Tibial nerve (tissue), 3 donors: ENCODE data around the gene MORC2.

ENCODE experiments used
- POLR2A ChIP-seq, 2 donors: fragments of 450-650 bp; IDR thresholded peaks; one replicate each; pipeline ENCODE4 v1.6.1; 2017; ENCODE audit warnings: antibody characterized with exemption in 2 of 2, mild to moderate bottlenecking in 2 of 2, moderate library complexity in 2 of 2
- TF ChIP-seq, protein P1 (sequence below), 5 experiments: fragments of 200-600 bp in 3 of 5; fragments of 450-650 bp in 2 of 5; sonication (generic) in 3 of 5; IDR thresholded peaks; one replicate each; pipeline ENCODE4 v1.5.1; 2016 to 2019; ENCODE audit warnings: antibody characterized with exemption in 5 of 5, mild to moderate bottlenecking in 3 of 5, moderate library complexity in 2 of 5

DNA sequence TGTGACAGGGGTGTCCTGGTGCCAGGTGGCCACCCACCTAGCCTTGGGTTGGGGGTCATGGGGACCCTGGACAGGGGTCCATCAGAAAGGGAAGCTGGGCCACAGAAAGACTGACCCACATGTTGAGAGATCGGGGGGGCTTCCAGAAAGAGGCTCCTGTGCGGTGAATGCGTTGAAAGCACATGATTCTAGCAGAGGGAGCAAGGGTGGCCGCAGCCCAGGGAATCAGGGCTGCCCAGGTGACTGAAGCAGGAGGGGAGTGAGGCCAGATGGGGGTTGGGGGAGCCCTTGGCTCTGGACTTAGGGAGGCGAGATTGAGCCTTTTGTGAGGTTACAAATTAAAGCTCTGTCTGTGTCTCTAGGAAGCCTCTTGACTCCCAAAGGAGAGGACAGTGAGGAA lies 80.7 kb downstream of the MORC2 start:
- TF ChIP-seq, protein P1, sequence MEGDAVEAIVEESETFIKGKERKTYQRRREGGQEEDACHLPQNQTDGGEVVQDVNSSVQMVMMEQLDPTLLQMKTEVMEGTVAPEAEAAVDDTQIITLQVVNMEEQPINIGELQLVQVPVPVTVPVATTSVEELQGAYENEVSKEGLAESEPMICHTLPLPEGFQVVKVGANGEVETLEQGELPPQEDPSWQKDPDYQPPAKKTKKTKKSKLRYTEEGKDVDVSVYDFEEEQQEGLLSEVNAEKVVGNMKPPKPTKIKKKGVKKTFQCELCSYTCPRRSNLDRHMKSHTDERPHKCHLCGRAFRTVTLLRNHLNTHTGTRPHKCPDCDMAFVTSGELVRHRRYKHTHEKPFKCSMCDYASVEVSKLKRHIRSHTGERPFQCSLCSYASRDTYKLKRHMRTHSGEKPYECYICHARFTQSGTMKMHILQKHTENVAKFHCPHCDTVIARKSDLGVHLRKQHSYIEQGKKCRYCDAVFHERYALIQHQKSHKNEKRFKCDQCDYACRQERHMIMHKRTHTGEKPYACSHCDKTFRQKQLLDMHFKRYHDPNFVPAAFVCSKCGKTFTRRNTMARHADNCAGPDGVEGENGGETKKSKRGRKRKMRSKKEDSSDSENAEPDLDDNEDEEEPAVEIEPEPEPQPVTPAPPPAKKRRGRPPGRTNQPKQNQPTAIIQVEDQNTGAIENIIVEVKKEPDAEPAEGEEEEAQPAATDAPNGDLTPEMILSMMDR (IDR thresholded peaks at IDR 0.05), result no peak
- TF ChIP-seq POLR2A (IDR thresholded peaks at IDR 0.05), result no peak
